Calu3 (cell line): Measurements from ENCODE around the gene EHMT1. TPM values are rescaled to one million over a fixed set of nuclear protein-coding genes. Genes with fewer than 3 reads are reported as not detected.

Experiments
- BruUV-seq: library from RNA; stranded (reverse); fragments of 400-500 nt; replicated peaks from 2 replicates; lab custom pipeline; 2021; lab: Mats Ljungman, UMichigan
- CTCF ChIA-PET: fragments of 300-600 bp; sonication (Branson Sonifier 250); formaldehyde crosslinking; loops from one replicate; lab custom pipeline; 2022; ENCODE audit warnings: antibody characterized with exemption; lab: Charles Lee
- DNase-seq: peaks from one replicate; pipeline ENCODE4 v3.0.0; 2022
- H3K27ac Mint-ChIP-seq: one replicate; pipeline ENCODE4 v1.8.0; 2022; ENCODE audit warnings: mixed read lengths; ENCODE audit not compliant: unreplicated experiment
- H3K27me3 Mint-ChIP-seq: one replicate; pipeline ENCODE4 v1.8.0; 2022; ENCODE audit warnings: mixed read lengths; ENCODE audit not compliant: unreplicated experiment
- H3K36me3 Mint-ChIP-seq: one replicate; pipeline ENCODE4 v1.8.0; 2022; ENCODE audit warnings: mild to moderate bottlenecking, moderate library complexity, mixed read lengths; ENCODE audit not compliant: insufficient read depth, unreplicated experiment
- H3K4me1 Mint-ChIP-seq: one replicate; pipeline ENCODE4 v1.8.0; 2022; ENCODE audit warnings: mild to moderate bottlenecking, low read depth, mixed read lengths; ENCODE audit not compliant: unreplicated experiment
- H3K4me3 Mint-ChIP-seq: one replicate; pipeline ENCODE4 v1.8.0; 2022; ENCODE audit warnings: mild to moderate bottlenecking, low read depth, moderate library complexity, mixed read lengths; ENCODE audit not compliant: unreplicated experiment
- H3K9me3 Mint-ChIP-seq: one replicate; pipeline ENCODE4 v1.8.0; 2022; ENCODE audit warnings: low read depth, mixed read lengths; ENCODE audit not compliant: unreplicated experiment
- CTCF ChIP-seq: fragments of 200-600 bp; IDR thresholded peaks from one replicate; pipeline ENCODE4 v1.8.0; 2022; ENCODE audit warnings: antibody characterized with exemption; ENCODE audit not compliant: unreplicated experiment
- intact Hi-C: fragments of 100-400 bp; cut with micrococcal nuclease; formaldehyde crosslinking; loops from one replicate; pipeline ENCODE4 v1.10.0; 2022; ENCODE audit not compliant: unreplicated experiment
- total RNA-seq: library from RNA; stranded (reverse); gene quantifications from 2 replicates; pipeline ENCODE4 v1.2.3, GENCODE V29; 2022

EHMT1 gene
- total RNA-seq, 1 experiment from 2014 or later: 56.0 TPM

- CTCF ChIA-PET: no interaction called here
- intact Hi-C loops: no loop called here
- BruUV-seq: no TSS peak
- Mint-ChIP-seq H3K27me3 (no peaks in the 10 kb centered on the region), H3K4me1 (no peaks in the 10 kb centered on the region), H3K27ac (no peak overlapping the region), H3K36me3 (peaks cover 9% of the 10 kb centered on the region), H3K9me3 (peaks cover 5% of the 10 kb centered on the region), H3K4me3 (no peak overlapping the region)
- TF ChIP-seq CTCF: no peak
- no peak for DNase-seq
Measured at GRCh38 chr9:137772281-137772873, 153.6 kb downstream of the EHMT1 start.

GRCh38 chr9:137774775-137775386, 156.1 kb downstream of the EHMT1 start:
- no peak for TF ChIP-seq CTCF
- intact Hi-C loops: no loop called here
- Mint-ChIP-seq H3K4me3 (no peak overlapping the region), H3K27ac (no peak overlapping the region), H3K9me3 (peaks cover 5% of the 10 kb centered on the region), H3K27me3 (no peaks in the 10 kb centered on the region), H3K4me1 (no peaks in the 10 kb centered on the region), H3K36me3 (peaks cover 16% of the 10 kb centered on the region)
- BruUV-seq: no TSS peak
- DNase-seq: no peak
- CTCF ChIA-PET: no interaction called here

- no peak overlapping the region for H3K27ac Mint-ChIP-seq
- H3K27me3 Mint-ChIP-seq: no peaks in the 10 kb centered on the region
- H3K9me3 Mint-ChIP-seq: no peaks in the 10 kb centered on the region
- intact Hi-C loops: no loop called here
- H3K36me3 Mint-ChIP-seq: peaks cover 16% of the 10 kb centered on the region
- CTCF ChIA-PET: no interaction called here
- BruUV-seq: no TSS peak
- DNase-seq: no peak
- H3K4me1 Mint-ChIP-seq: no peaks in the 10 kb centered on the region
- no peak overlapping the region for H3K4me3 Mint-ChIP-seq
- no peak for TF ChIP-seq CTCF
Measured at GRCh38 chr9:137776306-137776995, 157.6 kb downstream of the EHMT1 start.

- DNase-seq: no peak
- Mint-ChIP-seq H3K9me3 (no peaks in the 10 kb centered on the region), H3K4me1 (no peaks in the 10 kb centered on the region), H3K27ac (no peak overlapping the region), H3K27me3 (no peaks in the 10 kb centered on the region), H3K4me3 (no peak overlapping the region), H3K36me3 (peaks cover 21% of the 10 kb centered on the region)
- intact Hi-C loops: no loop called here
- CTCF ChIA-PET: no interaction called here
- TF ChIP-seq CTCF: no peak
- no TSS peak for BruUV-seq
Measured at GRCh38 chr9:137777761-137778160, 159.0 kb downstream of the EHMT1 start.
